GM12864 (cell line): ENCODE data around the gene MORN3.
"Not testable (repeated sequence)": the region's sequence is repeated elsewhere in the genome, so short reads cannot be mapped to it uniquely, and the experiment has no call there.

Source experiments
- DNase-seq: peaks from one replicate; pipeline ENCODE4 v3.0.0-alpha.2; 2011; ENCODE audit warnings: low read depth
- H3K4me3 ChIP-seq: 2 replicates; pipeline ENCODE4 v1.5.1; 2011; ENCODE audit warnings: mild to moderate bottlenecking, low read depth, low read length, control low read depth
- TF ChIP-seq, protein P1 (sequence below): IDR thresholded peaks from 2 replicates; pipeline ENCODE4 v1.5.1; 2011; ENCODE audit warnings: low read depth, mild to moderate bottlenecking, moderate library complexity, low read length, control low read depth, inconsistent platforms; ENCODE audit errors: missing control alignments

Gene MORN3

DNA sequence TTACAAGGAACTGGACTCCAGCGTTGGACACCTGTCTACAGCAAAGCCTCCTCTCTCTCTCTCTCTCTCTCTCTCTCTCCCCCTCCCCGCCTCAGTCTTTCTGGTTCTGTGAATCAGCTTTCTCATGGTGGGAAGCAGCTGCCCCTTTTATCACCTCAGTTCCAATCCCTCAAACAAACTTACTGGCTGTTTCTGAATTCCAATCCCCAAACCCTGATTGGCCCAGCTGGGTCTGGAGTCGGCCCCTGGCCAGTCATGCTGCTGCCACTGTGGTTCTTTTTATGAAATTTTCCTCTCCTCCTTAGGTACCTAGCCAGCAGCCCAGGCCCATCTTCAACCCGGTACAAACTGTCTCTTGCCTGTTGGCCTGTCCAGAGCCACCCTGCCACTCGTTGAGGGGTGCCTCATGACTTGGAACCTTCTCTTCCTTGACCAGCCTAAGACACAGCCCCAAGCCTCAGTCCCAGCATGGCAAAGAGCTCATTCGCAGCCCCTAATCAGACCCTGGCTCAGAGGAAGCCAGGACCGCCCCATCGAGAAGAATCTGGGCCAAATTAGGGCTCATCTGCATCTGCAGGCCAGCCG, 9.4 kb upstream of the MORN3 start:
- H3K4me3 ChIP-seq, result no peak overlapping the region
- TF ChIP-seq, protein P1, sequence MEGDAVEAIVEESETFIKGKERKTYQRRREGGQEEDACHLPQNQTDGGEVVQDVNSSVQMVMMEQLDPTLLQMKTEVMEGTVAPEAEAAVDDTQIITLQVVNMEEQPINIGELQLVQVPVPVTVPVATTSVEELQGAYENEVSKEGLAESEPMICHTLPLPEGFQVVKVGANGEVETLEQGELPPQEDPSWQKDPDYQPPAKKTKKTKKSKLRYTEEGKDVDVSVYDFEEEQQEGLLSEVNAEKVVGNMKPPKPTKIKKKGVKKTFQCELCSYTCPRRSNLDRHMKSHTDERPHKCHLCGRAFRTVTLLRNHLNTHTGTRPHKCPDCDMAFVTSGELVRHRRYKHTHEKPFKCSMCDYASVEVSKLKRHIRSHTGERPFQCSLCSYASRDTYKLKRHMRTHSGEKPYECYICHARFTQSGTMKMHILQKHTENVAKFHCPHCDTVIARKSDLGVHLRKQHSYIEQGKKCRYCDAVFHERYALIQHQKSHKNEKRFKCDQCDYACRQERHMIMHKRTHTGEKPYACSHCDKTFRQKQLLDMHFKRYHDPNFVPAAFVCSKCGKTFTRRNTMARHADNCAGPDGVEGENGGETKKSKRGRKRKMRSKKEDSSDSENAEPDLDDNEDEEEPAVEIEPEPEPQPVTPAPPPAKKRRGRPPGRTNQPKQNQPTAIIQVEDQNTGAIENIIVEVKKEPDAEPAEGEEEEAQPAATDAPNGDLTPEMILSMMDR, result no peak
- DNase-seq, result no peak

DNA sequence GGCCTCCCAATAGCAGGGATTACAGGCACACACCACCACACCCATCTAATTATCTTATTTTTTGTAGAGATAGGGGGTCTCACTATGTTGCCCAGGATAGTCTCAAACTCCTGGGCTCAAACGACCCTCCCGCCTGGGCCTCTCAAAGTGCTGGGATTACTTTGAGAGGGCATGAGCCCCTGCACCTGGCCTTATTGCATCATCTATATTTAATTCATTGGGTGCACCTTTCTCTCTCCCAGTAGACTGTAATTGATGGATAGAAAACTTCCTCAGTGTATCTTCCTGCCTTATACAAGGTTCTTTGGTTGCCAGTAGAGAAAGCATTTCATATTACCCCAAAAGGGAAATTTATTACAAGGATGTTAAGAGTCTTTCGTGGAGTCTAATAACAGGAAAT, 8.9 kb upstream of the MORN3 start:
- no peak for DNase-seq
- H3K4me3 ChIP-seq, result no peak overlapping the region
- TF ChIP-seq, protein P1, result no peak

DNA sequence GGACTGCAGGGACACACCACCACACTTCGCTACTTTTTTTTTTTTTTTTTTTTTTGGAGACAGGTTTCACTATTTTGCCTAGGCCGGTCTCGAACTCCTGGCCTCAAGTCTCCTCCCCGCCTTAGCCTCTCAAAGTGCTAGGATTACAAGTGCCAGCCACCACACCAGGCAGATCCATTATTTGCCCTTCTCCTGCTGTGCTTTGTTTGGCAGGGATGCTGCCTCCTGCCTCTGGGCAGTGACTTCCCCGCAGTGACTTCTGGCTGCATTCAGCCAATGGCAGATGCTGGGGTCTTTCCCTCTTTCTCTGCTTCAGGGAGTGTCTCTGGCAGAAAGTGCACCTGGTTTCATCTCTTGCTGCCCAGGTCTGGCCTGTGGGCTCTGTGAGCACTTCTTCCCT, 6.7 kb upstream of the MORN3 start:
- no peak overlapping the region for H3K4me3 ChIP-seq
- DNase-seq, result no peak
- TF ChIP-seq, protein P1, result no peak

DNA sequence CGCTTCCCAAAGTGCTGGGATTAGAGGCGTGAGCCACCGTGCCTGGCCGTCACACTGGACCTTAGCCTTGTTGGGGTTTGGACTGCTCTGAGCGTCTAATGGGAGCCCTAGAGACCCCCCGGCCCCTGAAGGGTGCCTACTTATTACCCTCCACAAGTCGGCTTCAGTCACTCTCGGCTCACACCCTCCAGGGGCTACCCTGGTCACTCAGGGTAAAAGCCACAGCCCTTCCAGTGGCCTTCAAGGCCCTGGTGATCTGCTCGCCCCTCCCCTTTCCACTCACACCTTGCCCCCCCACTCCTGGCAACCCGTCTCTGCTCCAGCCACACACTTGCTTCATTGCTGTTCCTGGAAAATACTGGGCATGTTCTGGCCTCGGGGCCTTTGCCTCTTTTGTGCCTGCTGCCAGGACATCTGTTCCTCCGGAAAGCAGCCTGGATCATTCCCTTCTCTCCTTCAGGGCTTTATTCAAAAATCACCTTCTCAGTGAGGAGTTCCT, 3.6 kb upstream of the MORN3 start:
- TF ChIP-seq, protein P1, result no peak
- H3K4me3 ChIP-seq, result peak overlapping the region; percentile 34
- DNase-seq, result no peak

DNA sequence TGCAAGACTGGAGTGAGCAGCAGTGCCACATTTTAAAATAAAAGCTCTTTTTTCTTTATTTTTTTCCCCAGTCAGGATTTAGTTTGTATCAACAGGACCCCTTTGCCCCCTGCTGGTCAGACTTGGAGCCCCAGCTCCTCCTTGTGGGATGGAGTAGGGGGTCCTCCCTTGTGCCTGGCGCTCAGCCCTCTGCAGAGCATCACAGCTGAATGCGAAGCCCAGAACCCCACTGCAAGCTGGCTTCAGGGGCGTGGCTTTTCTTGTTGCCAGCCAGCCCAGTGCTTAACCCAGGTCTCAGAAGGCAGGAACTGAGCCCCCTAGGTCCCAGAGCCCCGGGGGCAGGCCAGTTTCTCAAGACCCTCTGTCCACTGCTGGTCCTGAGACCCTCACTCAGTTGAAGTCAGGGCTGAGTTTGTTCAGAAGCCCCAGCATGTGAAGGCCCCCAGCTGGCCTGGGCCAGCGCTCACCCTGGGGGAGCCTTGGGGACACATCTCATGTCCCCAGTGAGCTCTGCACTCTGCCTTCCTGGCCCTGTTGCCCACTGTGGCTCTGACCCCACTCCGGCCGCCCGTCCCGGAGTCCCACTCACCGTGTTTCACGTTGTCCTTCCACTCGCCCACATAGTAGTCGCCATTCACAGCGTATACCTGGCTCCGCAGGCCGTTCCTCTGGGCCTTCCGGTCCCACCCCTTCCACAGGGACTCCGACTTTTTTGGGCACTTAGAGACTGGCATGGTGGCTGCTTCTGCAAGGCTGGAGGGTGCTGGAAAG, 519 bp downstream of the MORN3 start:
- no peak for DNase-seq
- TF ChIP-seq, protein P1, result peak; percentile 61

DNA sequence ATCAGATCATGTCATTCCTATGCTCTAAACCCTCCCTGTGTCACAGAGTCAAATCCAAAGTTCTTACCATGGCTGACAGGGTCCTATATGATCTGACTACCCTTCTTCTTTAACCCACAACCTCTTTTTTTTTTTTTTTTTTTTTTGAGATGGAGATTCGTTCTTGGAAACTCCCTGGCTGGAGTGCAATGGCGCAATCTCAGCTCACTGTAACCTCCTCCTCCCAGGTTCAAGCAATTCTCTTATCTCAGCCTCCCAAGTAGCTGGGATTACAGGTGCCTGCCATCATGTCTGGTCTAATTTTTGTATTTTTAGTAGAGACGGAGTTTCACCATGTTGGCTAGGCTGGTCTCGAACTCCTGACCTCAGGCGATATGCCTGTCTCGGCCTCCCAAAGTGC, 2.6 kb downstream of the MORN3 start:
- H3K4me3 ChIP-seq, DNase-seq: not testable (repeated sequence)

More for the DNA sequence above, 519 bp downstream of the MORN3 start:
- H3K4me3 ChIP-seq, result no peak overlapping the region

DNA sequence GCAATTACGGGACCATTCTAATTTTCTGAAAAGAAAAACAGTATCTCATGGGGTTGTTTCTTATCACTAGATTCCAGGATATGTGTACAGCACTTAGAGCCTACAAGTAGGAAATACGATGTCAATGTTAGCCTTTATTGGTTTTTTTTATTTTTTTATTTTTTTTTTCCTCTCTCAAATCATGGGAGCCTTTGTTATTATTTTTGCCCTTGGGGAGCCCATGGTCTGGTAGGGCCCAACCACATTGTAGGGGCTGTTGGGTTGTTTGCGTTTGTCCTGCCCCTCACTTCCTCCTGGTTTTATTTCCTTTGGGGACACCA, 5.9 kb downstream of the MORN3 start:
- TF ChIP-seq, protein P1, result no peak
- no peak for DNase-seq
- no peak overlapping the region; the same call in 1 of the 2 replicates for H3K4me3 ChIP-seq

DNA sequence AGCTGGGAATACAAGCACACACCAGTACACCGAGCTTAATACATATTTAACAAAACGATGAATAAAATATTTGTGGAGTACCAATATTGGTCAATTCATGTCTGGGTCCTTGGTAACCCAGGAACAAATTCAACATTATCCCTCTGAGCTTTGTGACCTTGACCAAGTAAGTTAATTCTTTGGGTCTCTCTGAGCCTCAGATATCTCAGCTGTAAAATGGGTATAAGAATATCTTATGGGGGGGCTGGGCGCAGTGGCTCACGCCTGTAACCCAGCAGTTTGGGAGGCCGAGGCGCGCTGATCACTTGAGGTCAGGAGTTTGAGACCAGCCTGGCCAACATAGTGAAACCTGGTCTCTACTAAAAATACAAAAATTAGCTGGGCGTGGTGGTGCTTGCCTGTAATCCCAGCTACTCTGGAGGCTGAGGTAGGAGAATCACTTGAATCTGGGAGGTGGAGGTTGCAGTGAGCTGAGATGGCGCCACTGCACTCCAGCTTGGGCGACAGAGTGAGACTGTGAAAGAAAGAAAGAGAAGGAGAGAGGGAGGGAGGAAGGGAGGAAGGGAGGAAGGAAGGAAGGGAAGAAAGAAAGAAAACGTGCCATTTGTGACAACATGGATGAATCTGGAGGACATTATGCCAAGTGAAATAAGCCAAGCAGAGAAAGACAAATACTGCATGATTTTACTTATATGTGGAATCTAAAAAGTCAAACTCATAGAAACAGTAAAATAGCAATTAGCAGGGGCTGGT, 7.9 kb downstream of the MORN3 start:
- DNase-seq, H3K4me3 ChIP-seq: not testable (repeated sequence)
